Ramos (cell line): ENCODE results near the gene STAT4.

Experiments used
- in situ Hi-C: fragments of 300-500 bp; cut with MboI; formaldehyde crosslinking; loops from one replicate; pipeline ENCODE4 v1.14.3; 2022; ENCODE audit warnings: low sequenced_read_pairs; ENCODE audit not compliant: unreplicated experiment

Gene STAT4

DNA sequence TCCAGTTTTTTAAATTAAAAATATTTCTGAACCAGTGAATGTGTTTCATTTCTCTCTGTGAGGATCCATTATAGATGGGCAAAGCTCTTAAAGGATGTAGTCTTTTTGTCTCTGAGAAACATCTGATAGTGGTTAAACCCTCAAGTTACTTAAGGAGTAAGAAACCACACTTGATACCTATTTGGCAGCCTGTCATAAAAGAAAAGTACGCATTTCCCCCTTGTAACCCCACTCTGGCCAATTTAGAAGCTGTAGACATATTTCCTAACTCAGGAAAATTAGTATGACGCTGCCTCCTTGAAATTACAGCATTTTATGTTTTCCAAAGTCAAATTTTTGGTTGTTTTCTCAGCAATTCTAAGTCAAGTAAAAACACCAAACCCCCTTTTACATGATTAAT lies 2.0 kb downstream of the STAT4 start:
- in situ Hi-C loops = no loop called here

DNA sequence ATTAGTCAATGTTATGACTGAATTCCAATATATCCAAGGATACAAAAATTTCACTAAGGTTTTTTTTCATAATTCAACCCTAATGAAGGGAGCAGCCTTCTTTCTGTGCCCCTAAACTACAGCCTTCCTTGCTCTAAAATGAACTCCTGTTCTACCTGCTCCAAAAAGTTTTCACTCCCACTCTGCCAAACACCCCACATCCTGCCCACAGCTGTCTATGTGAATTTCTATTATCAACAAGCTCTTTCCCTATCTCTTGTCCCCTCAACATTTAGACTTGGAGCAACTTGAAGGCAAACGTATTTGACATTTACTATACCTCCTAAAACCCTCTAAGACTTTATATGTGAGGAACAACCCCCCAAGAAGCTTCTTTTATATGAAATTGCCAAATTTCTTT lies 2.5 kb downstream of the STAT4 start:
- in situ Hi-C loops = no loop called here

DNA sequence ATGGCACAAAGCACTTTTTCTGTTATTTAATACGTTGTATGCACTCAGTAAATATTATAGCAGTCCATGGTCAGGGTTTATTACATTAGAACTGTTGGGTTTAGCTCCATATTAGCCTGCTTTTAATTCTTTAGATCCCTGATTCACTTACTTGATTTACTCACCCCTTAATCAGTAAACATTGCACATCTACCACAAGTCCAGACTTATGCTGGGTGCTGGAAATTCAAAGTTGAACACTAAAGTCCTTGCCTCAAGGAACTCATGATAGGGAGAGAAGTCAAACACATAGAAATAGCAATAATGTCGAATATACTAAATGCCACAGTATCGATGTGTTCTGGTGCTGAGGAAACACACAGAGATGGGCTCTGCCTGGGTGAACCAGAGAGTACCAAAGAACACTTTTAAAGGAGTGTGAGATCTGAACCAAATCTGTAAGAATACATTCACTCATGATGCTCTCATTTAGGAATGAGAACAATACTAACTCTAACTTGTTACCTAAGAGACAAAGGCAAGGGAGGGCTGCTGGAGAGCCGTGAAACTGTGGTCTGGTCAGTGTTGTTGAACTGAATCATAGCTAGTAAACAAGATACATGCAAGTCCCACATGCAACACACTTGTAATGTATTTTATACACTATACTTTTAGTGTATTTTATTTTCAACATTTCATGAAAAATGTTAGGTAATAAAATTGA lies 4.9 kb downstream of the STAT4 start:
- in situ Hi-C loops = no loop called here

DNA sequence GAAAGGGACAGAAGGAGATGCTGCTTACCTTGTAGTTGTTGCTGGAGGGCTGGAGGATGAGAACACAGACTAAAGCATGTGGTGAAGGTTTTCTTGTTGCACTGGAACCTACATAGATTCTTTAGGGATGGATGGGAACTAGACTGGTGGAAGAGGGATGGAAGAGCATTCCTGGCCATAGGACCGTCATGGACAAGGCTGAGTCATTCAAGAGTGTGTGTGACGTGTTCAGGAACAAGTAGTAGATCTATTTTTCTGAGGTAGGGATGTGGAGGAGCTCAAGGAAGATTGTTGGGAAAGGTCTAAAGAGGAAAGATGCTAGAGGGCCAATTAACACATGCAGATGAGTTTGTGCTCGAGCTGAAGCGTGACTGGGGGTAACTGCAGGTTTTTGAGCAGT lies 6.6 kb downstream of the STAT4 start:
- in situ Hi-C loops = no loop called here

DNA sequence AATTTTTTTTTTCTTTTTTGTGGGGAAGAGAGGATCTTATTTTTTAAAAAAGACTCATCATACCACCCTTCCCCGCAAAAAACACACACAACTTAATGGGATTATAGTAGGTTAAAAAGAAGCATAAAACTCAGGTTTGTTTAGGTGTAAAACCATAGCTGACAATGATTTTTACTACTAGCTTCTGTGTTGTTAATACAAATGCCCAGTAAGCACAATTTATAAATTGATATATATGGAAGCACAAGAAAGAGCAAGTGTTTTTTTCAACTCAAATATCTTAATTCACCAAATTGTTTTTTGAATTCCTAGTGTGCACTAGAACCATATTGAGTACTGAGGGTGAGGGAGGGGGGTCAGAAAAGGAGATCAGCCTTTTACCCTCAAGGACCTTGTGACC lies 7.0 kb downstream of the STAT4 start:
- in situ Hi-C loops = no loop called here

DNA sequence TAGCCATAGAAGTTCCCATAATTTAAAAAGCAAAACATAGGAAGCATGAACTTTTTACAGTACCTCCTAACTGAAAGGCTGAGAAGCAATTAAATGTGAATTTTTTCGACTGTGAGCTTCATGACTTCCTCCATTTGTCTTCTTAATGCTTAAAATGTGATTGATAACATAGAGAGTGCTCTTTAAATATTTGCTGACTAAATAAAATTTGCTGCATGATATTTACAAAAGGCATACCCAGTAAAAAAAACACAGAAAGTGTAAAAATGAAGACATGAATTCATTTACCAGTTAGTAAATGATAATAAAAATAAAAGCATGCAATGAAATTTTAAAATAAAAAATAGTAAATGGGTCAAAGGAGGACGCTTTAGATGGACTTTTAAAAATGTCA lies 21.9 kb downstream of the STAT4 start:
- in situ Hi-C loops = no loop called here

DNA sequence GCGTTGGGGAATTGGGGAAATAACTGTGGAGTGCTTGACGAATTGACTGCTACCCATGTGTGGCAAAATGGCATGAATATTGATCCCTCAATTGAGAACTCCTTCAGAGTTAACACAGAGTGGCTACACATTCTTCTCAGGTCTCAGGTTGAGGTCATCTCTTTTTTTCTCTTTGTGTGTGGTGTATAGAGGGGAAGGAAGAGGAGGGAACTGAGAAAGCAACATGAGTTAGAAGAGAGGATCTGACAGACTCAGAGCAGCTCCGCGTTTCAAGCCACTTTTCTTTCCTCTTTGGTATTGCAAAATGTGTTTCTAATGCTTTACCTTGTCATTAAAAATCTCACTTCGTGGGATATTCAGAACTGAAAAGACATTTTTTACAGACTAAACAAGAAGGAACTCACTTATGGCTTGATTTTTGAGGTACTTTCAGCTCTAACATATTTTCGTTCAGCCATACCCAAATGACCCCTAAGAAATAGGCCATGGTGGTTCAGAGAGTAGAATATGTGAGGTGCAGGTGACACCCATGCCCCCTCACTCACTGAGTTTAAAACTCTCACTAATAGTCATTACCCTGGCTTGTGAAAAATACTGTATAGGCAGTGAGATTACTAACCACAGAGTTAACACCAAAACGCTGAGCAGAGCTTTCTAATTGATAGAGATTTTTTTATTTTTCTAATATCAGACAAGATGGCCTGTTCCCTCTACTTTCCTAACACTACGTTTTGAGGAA lies 22.5 kb downstream of the STAT4 start:
- in situ Hi-C loops = no loop called here

DNA sequence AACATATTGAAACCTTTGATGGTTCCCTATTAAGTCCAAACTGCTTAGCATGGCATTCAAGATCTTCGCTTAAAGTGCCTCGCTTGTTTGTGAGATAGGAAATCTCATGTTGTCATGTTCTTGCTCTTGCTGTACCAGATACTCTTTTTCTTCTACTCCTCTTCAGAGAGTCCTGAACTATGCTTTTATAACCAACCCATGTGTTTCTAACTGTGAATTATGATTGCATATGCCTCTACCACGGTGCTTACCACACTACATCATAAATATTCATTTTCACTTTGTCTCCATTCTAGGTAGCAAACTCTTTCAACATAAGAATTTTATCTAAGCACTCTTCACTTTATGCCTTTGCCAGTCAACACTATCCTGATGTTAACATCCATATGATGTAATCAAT lies 23.6 kb downstream of the STAT4 start:
- in situ Hi-C loops = no loop called here

DNA sequence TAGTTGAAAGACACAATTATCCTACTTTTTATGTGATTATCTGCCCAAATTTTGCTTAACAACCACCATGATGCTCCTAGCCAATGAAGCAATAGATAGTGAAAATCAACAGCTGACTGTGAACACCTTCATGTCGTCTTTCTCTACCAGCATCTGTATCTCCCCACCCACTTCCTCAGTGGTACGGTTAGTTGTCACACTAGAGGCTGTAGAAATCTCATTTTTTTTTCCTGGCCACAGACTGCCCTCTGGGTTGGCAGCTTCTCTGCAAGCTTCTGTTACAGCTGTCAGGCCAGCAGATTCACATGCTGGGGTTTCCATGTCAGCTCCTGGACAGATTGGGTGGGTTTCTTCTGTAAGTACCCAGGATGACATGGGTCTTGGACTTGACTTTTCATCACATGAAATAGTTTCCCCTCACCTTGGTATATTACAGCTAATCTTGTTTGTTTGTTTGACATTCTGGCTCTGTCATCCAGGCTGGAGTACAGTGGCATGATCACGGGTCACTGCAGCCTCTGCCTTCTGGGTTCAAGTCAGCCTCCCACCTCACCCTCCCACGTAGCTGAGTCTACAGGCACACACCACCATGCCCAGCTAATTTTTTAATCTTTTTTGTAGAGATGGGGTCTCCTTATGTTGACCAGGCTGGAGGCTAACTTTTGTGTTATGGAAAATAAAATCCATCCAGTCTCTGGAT lies 24.3 kb downstream of the STAT4 start:
- in situ Hi-C loops = no loop called here

DNA sequence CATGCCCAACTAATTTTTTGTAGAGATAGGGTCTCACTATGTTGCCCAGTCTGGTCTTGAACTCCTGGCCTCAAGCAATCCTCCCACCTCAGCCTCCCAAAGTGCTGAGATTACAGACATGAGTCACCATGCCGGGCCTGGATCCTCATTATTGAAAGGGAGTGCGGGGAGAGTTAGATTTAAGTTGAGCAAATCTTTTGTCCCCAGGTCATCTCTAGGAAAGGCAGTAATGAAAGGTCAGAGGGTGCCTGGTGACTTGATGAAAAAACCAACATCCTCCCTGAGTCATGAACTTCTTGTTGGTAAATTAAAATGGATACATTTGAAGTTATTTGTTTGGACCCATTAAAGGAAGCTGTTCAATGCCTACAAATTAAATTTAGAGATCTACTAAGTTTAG lies 25.1 kb downstream of the STAT4 start:
- in situ Hi-C loops = no loop called here

DNA sequence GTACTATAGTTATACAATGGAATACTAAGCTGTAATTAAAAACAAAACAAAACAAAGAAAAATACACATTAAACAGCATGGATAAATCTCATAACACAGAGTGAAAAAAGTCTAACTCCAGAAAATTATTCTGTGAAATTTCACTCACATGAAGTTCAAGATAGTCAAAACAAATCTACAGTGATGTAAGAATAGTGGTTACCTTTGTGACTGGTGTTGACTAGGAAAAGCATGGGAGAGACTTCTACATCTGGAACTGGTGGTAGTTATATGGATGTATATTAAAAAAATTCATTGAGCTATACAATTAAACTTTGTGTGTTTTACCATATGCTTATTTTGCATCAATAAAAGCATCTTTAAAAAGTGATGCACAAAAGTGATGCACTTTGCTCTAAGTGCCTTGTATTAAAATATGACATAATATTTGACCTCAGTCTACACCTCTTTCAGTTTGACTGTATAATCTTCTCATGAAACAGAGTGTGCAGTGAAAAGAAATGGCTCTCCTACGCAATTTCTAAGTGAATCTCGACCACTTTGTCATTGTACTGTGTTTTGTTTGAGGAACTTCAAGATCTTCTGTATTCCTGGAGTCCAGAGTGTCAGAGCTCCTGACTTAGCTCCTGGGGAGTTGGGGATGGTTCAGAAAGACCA lies 28.0 kb downstream of the STAT4 start:
- in situ Hi-C loops = no loop called here

DNA sequence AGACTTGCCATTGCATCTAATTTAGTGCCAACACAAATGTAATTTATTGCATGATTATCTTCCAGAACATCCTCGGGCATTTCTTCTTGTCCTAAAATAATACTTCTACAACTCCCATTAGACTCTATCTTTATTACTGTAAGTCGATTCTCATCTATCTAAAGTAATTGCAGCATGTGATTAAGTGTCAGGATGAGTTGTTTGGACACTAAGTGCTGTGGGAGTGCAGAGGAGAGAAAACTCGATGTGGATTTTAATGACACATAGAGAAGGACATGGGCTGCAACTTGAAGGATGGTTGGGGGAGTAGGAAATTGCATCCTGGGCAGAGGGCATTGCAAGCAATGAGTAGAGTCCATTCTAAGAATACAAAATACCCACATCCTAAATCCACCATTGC lies 33.5 kb downstream of the STAT4 start:
- in situ Hi-C loops = no loop called here

DNA sequence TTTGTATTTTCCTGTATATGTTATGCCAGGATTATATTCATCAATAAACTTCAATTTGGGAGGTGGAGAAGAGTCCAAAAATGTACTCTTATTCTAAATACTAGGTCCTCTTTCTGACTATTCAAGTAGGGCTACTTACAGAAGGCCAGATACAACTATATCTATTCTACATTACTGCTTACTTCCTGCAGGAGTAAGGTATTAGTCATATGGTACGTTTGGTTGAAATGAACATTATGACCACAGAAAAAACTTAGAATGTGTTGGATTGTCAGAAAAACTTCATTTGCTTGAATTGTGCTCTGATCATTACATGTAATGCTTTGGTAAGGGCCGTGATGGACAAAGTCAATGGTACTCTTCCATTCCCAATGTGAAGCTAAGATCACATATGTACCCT lies 35.0 kb downstream of the STAT4 start:
- in situ Hi-C loops = no loop called here

DNA sequence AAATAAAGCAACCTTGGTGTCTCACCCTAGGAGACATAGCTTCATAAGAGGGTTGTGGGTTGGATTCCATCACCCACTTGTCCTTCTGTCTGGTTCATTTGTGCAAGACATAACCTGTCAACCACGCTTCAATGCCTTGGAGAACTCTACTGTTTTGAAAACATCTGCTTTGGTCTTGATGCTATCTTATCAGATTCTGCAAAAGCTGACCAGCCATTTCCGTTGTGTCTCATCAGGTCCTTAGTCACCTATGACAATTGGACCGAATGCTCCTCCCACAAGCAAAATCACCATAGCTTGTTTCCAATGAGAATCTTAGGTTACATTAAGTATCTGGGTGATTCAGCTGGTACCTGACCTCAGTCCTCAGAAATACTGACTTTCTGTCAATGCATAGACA lies 35.4 kb downstream of the STAT4 start:
- in situ Hi-C loops = no loop called here

DNA sequence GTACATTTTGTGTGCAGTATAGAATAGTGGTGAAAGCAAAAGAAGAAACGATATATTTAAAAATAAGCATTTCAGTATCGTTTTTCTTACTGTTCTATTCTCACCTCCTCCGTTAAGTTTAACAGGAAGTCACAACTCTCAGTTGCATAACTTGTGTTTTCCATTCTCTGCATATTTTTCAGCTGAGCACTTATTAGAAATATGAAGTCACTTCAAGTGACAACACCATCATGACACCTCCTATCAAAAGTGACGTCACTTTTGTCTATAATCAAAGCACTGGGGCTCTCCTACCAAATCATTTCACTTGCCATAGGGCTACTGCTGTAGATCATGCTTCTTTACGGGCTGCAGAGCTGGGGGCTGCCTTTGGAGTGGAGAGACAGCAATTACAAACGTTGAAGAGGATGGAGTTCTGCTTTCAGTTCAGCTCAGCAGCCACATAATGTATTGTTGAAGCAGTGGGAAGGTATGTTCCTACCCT lies 36.3 kb downstream of the STAT4 start:
- in situ Hi-C loops = no loop called here

DNA sequence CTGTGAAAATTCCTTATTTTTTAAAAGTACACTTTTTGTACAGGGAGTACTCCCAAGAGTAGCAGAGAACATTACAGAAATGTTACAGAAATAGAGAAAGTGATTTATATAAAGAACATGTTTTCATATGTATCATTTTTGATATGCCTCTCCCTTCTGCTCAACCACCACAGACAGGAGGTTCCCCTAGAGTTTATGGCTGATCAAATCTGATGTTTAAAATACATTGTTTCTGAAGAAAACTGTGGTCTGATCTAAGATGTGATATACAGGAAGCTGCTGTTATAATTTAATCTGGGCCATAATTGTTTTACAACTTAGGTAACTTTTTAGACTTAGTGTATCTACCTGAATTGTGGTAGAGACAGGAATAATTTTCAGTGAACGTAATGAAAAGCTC lies 37.0 kb downstream of the STAT4 start:
- in situ Hi-C loops = no loop called here

DNA sequence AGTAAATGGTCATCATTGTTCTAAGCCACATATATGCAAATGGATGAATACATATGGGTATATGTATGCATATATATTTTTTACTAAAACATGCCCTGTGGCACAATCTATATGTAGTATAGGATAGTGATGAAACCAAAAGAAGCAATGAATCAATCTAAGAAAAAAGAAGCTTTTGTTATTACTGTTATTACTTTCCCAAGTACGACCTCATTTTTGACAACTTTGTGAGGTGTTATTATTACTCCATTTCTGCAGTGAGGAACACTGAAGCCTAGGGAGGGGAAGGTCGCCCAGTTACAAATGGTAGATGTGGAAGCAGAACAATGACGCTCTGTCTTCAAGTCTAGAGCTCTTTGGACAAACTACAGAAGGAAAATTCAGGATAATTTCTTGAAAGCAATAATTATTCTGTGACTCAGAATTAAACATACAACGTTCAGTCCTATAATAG lies 38.3 kb downstream of the STAT4 start:
- in situ Hi-C loops = no loop called here

DNA sequence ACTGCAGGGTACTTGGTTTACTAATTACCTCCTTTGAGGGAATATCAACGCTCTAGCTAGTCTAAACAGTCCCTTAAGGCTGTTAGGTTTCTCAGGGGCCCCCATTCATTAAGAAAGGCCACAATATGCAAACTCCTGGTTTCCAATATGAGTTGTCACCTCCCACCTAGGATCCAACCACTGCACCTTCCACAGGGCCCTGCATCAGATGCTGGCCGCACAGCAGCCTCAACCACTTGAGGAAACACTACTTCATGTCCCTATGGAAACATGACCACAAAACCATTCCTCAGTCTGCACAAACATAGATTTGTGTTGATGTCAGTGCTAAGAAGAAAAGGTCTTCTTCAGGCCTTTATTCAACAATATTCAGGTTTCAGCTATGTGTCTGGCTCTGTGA lies 40.9 kb downstream of the STAT4 start:
- in situ Hi-C loops = no loop called here

DNA sequence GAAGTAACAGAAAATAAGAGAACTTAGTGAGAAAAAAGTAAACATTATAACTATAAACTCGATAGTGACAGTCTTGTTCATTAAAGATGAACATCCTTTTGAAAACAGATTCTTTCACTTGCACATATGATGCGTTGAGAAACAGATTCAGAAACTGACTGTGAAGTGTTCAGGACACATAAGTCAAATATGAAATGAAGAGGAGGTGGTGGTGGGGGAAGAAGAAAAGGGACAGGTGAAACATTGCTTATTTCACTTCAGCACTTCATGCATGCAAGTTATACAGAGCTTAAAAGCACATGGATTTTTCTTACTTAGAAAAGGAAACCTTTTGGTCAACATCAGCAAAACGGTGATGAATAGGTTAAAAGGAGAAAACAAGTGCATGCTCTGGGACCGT lies 42.5 kb downstream of the STAT4 start:
- in situ Hi-C loops = no loop called here

DNA sequence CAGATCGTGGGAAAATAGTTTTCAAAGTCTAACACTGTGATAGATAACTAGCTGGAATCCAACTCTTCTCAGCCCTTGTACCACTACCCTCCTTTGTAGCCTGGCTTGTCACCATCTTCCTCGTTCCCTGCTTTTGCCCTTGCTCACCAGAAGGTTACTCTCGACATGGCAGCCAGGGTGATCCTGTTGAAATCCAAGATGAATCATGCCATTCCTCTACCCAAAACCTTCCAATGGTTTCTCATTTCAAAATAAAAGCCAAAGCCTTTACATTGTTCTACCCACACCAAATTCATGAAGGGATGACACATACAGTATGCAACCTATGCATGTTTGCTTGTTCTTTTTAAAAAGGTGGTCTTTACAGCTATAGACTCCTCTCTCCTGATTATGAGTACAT lies 45.7 kb downstream of the STAT4 start:
- in situ Hi-C loops = no loop called here

DNA sequence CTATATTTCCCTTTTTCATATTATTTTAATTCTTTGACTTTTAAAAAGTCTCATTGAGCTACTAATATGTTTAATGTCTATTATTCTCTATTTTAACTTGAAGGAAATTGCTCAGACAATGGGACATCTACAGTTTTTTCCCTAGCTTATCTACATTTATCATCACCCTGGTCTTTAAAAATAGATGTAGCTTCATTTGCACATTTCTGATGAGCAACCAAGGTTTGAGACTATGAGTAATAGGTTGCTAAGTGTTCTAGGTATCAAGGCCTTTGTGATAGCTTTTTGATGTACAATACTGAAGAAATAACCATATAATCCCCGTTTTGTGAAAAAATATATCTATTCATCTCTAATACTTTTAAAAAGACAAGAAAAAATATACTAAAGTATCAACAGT lies 47.0 kb downstream of the STAT4 start:
- in situ Hi-C loops = no loop called here
